KMS-11 (cell line): ENCODE measurements around the gene MAJIN.

Experiments used
- H2AFZ ChIP-seq: fragments of 200-600 bp; sonication (generic); 2 replicates; pipeline ENCODE4 v1.6.1; 2016; ENCODE audit warnings: antibody characterized with exemption, mixed run types, low read depth
- H3K27ac ChIP-seq: fragments of 200-600 bp; sonication (generic); 2 replicates; pipeline ENCODE4 v1.6.1; 2016; ENCODE audit warnings: mild to moderate bottlenecking, mixed run types
- H3K27me3 ChIP-seq: fragments of 200-600 bp; sonication (generic); 2 replicates; pipeline ENCODE4 v1.6.1; 2017; ENCODE audit warnings: mild to moderate bottlenecking, low read depth, mixed run types, moderate library complexity; ENCODE audit not compliant: insufficient read depth
- H3K36me3 ChIP-seq: fragments of 200-600 bp; sonication (generic); 2 replicates; pipeline ENCODE4 v1.6.1; 2017; ENCODE audit warnings: mild to moderate bottlenecking, mixed run types; ENCODE audit not compliant: insufficient read depth
- H3K4me1 ChIP-seq: fragments of 200-600 bp; sonication (generic); 2 replicates; pipeline ENCODE4 v1.6.1; 2016; ENCODE audit warnings: mild to moderate bottlenecking, low read depth, mixed run types; ENCODE audit not compliant: poor library complexity, severe bottlenecking
- H3K4me2 ChIP-seq: fragments of 200-600 bp; sonication (generic); 2 replicates; pipeline ENCODE4 v1.7.0; 2016; ENCODE audit warnings: mild to moderate bottlenecking, mixed run types
- H3K4me3 ChIP-seq: fragments of 200-600 bp; sonication (generic); IDR thresholded peaks from 2 replicates; pipeline ENCODE4 v1.6.1; 2017; ENCODE audit warnings: low read depth, low read length, mixed read lengths; ENCODE audit not compliant: insufficient read depth
- H3K79me2 ChIP-seq: fragments of 200-600 bp; sonication (generic); 2 replicates; pipeline ENCODE4 v1.6.1; 2016; ENCODE audit warnings: low read depth, mixed run types; ENCODE audit not compliant: insufficient read depth
- H3K9ac ChIP-seq: fragments of 200-600 bp; sonication (generic); 2 replicates; pipeline ENCODE4 v1.6.1; 2016; ENCODE audit warnings: mild to moderate bottlenecking, mixed run types
- H4K20me1 ChIP-seq: fragments of 200-600 bp; sonication (generic); 2 replicates; pipeline ENCODE4 v1.6.1; 2016; ENCODE audit warnings: mild to moderate bottlenecking, mixed run types; ENCODE audit not compliant: insufficient read depth
- CTCF ChIP-seq: fragments of 200-600 bp; sonication (generic); conservative IDR thresholded peaks from 2 replicates; pipeline ENCODE4 v1.6.1; 2017; ENCODE audit warnings: low read depth, mild to moderate bottlenecking, antibody characterized with exemption, low read length, moderate library complexity, mixed read lengths

Gene MAJIN

GRCh38 chr11:64947208-64947814 lies 24.6 kb downstream of the MAJIN start:
- Histone ChIP-seq H3K36me3 (no peaks in the 10 kb centered on the region), H4K20me1 (no peaks in the 10 kb centered on the region), H2AFZ (no peak overlapping the region), H3K27me3 (no peaks in the 10 kb centered on the region; the same call in 1 of the 2 replicates), H3K4me2 (no peak overlapping the region), H3K79me2 (no peaks in the 10 kb centered on the region), H3K4me1 (no peaks in the 10 kb centered on the region), H3K4me3 (no peak overlapping the region), H3K27ac (no peak overlapping the region), H3K9ac (no peak overlapping the region)
- TF ChIP-seq CTCF = no peak

- Histone ChIP-seq H3K27ac (no peak overlapping the region), H3K4me3 (no peak overlapping the region), H3K4me2 (no peak overlapping the region), H3K27me3 (no peaks in the 10 kb centered on the region; the same call in 1 of the 2 replicates), H3K4me1 (no peaks in the 10 kb centered on the region), H2AFZ (no peak overlapping the region), H3K79me2 (no peaks in the 10 kb centered on the region), H3K36me3 (no peaks in the 10 kb centered on the region), H3K9ac (no peak overlapping the region), H4K20me1 (no peaks in the 10 kb centered on the region)
- TF ChIP-seq CTCF = no peak
Observed at GRCh38 chr11:64936539-64936938, 35.4 kb downstream of the MAJIN start.

- no peak within 1 kb of the TSS for H3K9ac ChIP-seq
- no peak within 1 kb of the TSS for H3K27ac ChIP-seq
- no peaks in the 10 kb centered on the region for H4K20me1 ChIP-seq
- no peak within 1 kb of the TSS for H2AFZ ChIP-seq
- H3K27me3 ChIP-seq = no peaks in the 10 kb centered on the region; the same call in 1 of the 2 replicates
- no peak within 1 kb of the TSS for H3K4me2 ChIP-seq
- H3K79me2 ChIP-seq = no peaks in the 10 kb centered on the region
- no peak for TF ChIP-seq CTCF
- H3K36me3 ChIP-seq = no peaks in the 10 kb centered on the region
- H3K4me3 ChIP-seq = no peak within 1 kb of the TSS
- no peaks in the 10 kb centered on the region for H3K4me1 ChIP-seq
Observed at GRCh38 chr11:64935359-64936081, 36.4 kb downstream of the MAJIN start, which contains the start of gene GPHA2. GPHA2 (minus strand) TSS chr11:64935893; CDS start chr11:64935460, 433 bp downstream.

- H3K4me1 ChIP-seq = no peaks in the 10 kb centered on the region
- H3K36me3 ChIP-seq = no peaks in the 10 kb centered on the region
- H4K20me1 ChIP-seq = no peaks in the 10 kb centered on the region
- H3K27me3 ChIP-seq = no peaks in the 10 kb centered on the region; the same call in 1 of the 2 replicates
- H2AFZ ChIP-seq = no peak overlapping the region
- H3K4me3 ChIP-seq = no peak overlapping the region
- H3K79me2 ChIP-seq = no peaks in the 10 kb centered on the region
- TF ChIP-seq CTCF = no peak
- H3K9ac ChIP-seq = no peak overlapping the region
- H3K27ac ChIP-seq = no peak overlapping the region
- H3K4me2 ChIP-seq = no peak overlapping the region
Observed at GRCh38 chr11:64934682-64935358, 37.1 kb downstream of the MAJIN start.
